ENCODE data around the gene MAPKAP1.
"Not testable (repeated sequence)": the region's sequence is repeated elsewhere in the genome, so short reads cannot be mapped to it uniquely, and the experiment has no call there.

Gene MAPKAP1

DNA sequence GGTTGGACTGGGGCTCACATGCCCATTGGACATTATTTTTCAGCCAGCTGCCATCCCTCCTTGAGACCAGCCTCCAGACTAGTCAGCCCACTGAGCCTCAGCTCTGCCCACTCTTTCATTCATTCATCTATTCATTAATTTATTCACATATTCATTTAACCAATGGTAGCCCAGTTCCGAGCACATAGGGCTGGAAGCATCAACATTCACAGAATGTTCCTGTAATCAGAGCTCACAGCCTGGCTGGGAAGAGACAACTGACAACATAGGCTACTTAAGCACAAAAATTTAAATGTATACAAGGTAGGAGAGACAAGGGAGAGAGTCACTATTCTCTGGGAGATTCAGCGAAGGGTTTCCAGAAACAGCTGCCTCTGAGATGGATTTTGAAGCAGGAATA lies 23.2 kb upstream of the MAPKAP1 start:
- no peak for DNase-seq

DNA sequence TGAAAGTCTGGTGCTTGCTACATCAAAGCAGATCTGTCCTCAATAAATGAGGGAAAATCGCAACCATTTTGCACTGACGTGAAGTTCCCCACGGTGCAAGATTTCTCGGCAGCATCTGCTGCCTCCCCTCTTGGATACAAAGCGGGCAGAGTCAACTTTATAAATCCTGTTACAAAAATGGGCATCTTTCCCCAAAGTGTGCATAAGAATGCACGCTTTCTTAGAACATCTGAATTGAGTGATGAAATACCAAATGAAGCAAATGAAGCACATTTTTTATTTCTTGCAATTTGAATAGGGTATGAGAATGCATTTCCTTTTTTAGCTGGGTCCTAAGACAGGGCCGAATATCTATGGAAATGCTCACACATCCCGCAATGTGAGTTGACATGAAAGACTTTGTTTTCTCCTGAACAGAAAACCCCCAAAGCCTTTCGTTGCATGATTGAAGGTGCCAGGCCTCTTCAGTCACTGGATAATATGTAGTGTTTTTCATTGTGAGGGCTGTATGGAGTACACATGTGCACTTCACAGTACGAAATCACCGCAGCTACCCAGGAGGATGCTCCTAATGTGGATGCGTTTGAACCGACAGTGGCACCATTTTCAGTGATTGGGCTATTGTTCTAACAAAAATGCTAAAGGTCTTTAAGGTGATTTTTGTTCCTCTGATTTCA lies 19.6 kb upstream of the MAPKAP1 start:
- DNase-seq: no peak

DNA sequence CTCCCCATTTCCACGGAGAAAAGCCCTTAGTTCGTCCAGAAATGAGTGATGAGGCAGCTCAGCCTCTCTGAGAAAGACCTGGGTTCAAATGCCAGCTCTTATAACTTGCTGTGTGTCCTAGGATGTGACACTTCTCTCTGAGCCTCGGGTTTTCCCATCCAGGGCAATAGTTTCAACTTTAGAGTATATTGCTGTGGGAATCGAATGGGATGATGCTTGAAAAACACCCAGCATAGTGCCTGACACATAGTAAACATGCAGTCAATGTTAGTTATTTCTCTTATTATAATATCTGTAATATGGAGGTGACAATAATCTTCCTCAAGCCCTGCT lies 430 bp upstream of the MAPKAP1 start:
- DNase-seq: no peak

DNA sequence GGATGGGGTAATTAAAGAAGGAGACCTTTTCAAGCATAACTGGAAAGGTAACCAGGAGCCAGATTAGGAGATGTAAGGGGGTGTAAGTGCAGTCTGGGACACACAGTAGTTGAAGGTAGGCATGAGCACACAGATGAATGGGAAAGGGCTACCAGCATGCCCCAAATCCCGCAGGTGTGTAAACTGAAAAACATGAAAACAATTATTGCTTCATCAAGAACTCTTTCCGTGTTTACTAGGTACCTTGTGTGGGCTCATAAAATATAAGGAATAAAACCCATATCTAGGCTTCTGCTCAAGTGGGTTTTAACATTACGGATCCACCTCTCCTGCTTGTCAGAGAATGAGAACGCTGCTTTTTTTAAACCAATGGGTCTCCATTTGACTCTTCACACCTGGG lies 1.1 kb downstream of the MAPKAP1 start:
- DNase-seq: no peak

DNA sequence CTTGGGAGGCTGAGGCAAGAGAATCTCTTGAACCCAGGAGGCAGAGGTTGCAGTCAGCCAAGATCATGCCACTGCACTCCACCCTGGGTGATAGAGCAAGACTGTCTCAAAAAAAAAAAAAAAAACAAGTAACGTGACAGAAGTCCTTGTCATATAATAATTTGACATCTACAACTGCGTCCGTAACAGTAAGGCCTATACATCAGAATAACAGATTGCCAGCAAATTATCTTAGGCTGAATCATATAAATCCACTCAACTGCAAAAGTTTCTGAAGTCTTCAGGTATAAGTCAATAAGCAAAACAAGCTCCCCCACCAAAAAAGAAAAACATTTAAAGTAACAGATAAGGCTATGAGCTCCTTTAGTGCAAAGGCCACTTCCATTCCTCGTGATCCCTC lies 3.3 kb downstream of the MAPKAP1 start:
- DNase-seq: no peak

DNA sequence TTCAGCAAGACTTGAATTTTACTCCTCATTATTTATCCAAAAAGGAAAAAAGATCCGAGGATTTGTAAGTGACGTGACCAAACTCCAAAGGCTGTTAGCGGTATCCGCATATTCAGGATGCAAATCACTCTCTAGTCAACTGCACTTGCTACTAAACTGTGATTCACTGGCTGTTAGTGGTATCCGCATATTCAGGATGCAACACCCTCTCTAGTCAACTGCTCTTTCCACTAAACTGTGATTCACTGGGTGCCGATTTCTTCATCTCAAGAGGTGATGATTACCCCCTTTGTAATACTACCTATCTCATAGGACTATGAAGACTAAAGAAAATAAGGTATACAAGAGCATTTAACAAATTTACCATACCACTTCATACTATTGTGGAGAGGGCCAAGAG lies 5.7 kb downstream of the MAPKAP1 start:
- DNase-seq: peak; percentile 76

DNA sequence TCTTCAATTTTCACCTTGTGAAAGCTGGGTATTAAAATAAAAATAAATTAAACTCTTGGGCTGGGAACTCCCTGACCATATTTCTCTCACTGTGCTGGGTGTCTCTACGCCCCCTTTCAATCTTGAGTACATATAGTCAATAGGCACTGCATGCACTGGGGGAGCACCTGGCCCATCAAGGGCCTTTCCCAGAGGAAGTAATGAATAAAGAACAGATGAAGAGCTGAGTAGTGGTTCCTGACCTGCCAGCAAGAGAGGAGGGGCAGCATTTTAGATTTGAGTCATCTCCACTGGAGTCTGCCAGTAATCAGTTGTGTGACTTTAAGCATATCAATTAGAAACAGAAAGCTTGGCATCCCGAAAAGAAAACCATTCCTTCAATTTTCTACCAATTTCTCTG lies 6.2 kb downstream of the MAPKAP1 start:
- DNase-seq: peak; percentile 25

DNA sequence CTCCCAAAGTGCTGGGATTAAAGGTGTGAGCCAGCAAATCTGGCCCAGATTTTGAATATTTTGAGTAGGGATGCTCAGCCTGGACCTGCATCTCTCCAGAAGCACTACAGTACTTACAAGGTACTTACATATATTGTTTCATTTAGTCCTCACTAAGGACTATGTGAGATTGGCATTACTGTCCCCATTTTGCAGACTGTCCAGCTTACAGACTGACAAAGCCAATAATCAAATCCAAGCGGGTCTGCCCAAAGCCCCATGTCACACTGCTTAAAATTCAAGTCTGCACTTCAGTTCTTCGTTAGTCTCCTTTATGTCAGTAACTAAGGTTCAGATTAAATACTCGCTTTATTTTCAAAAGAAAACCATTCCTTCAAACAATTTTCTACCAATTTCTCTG lies 7.1 kb downstream of the MAPKAP1 start:
- no peak for DNase-seq

DNA sequence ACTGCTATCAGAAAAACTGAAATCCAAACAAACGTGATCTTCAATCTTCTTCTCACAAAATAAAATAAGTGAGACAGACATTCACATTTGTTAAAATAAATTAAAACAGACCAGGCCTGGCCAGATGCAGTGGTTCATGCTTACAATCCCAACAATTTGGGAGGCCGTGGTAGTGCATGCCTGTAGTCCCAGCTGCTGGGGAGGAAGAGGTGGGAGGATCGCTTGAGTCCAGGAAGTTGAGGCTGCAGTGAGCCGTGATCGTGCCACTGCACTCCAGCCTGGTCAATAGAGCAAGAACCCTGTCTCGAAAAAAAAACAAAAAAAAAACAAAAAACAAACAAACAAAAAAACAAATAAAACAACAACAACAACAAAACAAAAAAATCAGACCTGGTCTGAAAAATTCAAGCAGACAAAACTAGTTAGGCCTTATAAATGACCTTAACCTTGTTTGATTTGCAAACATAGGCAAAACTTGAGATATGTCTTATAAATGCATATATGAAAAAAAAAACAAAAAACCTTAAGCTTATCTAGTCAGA lies 10.8 kb downstream of the MAPKAP1 start:
- no peak for DNase-seq

DNA sequence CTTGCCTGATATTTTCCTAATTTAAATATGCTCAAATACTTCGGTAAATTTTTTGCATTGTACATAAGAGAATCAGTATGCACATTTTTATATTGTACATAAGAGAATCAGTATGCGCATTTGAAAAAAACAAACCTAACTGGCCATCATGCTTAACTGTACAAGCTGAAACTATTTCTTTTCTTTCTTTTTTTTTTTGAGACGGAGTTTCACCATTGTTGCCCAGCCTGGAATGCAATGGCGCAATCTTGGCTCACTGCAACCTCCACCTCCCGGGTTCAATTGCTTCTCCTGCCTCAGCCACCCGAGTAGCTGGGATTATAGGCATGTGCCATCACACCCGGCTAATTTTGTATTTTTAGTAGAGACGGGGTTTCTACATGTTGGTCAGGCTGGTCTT lies 11.5 kb downstream of the MAPKAP1 start:
- peak; percentile 21 for DNase-seq

DNA sequence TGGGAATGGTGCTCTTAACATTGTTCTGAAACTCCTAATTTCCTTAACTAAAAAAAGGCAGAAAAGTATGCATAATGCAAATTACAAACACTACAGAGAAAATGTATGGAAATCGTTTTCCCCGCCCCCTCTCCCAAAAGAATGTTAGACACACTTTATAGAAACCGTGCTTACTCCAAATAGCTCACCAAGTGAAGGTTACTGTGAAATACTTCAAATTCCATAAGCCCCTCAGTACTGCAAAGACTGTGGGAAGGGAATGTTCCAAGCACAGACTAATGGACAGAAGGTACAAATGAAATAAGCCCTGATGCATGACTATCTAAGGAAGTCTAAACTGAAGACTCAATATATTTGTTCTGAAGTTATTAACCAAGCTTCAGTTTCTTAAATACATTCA lies 12.5 kb downstream of the MAPKAP1 start:
- DNase-seq: peak; percentile 87

DNA sequence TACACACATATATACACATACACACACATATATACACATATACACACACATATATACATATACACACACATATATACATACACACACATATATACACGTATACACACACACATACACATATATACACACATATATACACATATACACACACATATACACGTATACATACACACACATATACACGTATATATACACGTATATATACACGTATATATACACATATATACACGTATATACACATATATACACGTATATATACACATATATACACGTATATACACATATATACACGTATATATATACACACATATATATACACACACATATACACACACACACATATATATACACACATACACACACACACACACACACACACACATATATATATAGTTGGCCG lies 13.5 kb downstream of the MAPKAP1 start:
- not testable (repeated sequence) for DNase-seq

DNA sequence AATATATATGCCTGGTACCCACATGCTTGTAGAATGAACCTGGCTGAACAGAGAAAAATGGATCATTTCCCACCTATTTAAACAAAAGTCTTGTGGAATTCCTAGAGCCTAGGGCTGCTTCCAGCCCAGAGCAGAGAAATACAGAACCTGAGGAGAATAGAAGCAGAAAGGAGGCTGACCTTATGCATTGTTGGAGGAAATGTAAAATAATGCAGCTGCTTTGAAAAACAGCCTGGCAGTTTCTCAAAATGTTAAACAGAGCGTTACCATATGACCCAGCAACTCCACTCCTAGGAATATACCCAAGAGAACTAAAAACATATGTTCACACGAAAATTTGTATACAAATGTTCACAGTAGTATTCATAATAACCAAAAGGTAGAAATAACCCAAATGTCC lies 15.1 kb downstream of the MAPKAP1 start:
- DNase-seq: no peak

DNA sequence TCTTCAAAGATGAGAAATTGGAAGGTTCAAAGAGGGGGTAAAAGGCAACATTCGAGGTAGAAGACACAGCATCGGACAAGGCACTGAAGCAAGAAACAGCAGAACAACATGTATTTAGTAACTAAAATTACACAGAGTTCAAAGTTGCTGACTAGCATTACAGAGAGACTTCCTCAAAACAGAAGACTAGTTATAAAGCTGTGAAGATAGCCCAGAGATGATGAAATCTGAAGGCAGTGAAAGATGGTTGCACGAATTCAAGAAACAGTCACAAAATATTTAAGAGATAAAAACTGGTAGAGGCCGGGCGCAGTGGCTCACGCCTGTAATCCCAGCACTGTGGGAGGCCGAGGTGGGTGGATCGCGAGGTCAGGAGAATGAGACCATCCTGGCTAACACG lies 16.3 kb downstream of the MAPKAP1 start:
- DNase-seq: no peak

DNA sequence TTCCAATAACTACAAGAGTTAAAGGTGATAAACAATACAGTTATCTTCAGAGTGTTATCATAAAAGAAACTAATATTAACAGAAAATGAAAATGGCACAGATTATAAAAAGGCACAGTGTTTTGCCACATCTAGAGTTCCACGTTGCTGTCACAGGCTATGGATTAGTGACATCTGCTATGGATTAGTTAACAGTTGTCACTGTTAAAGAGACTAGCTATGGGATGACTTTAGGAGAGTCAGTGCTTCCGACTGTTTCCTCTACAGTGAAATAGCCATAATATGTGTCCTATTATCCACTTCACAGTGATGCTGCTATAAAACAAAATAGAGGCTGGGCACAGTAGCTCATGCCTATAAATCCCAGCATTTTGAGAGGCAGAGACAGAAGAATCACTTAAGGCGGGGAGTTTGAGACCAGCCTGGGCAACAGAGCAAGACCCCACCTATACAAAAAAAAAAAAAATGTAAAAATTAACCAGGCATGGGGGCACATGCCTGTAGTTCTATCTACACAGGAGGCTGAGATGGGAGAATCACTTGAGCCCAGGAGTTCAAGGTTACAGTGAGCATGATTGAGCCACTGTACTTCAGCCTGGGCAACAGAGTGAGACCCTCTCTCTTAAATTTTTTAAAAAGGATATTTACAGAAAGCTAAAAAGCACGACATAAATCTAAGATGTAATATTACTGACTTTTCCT lies 19.7 kb downstream of the MAPKAP1 start:
- DNase-seq: no peak

DNA sequence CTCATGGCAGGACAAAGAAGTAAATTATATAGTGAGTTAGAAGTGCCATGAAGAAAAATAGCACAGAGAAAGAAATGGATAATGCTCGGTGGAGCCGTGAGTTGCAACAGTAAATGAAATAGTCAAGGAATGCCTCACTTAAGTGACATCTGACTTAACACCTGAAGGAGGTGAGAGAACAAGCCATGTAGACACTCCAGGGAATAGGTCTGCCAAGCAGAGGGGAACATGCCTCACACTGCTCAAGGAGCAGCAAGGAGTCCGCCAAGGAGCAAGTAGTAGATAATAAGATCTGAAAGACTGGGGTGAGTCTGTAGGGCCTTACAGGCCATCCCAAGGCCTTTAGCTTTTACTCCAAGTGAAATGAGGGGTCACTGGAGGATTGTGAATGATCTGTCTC lies 21.8 kb downstream of the MAPKAP1 start:
- DNase-seq: no peak

DNA sequence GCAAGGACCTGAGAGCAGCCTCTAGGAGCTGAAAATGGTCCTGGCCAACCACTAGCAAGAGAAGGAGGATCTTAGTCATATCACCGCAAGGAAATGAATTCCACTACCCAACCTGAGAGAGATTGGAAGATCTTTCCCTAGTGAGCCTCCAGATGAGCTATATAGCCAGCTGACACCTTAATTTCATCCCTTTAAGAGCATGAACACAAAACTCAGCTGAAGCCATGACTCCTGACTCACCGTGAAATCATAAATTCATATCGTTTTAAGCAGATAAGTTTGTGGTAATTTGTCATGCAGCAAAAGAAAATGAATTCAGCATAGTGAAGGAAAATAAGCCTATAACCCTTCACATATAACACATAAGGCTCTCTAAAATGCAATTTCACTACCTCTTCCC lies 23.5 kb downstream of the MAPKAP1 start:
- peak; percentile 69 for DNase-seq

DNA sequence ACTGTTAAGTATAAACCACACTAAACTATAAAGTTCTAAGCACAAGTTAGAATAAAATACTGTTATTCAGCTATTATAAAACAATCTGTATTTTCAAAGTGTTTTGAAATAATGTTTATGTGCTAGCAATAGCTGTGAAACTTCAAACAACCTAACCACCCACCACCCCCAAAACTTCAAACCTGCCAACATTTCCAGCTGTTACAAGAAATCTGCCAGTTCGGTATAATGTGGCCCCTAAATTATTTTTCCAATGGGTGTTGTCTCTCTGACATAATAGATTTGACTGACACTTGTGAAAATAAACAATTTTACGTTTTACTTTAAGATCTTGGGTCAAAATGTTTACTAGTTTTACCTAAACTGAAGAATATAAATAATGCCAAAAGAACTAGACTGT lies 24.7 kb downstream of the MAPKAP1 start:
- DNase-seq: no peak

DNA sequence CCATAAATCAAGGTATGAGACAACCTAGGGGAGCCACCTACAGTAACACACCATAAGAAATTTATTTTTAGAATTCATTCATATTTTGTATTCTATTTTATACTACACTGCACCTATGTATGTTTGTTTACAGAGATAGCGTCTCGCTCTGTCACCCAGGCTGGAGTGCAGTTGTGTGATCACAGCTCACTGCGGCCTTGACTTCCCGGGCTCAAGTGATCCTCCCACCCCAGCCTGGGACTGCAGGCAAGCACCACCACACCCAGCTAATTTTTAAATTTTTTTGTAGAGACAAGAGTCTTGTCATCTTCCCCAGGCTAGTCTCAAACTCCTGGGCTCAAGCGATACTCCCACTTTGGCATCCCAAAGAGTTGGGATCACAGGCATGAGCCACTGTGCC lies 25.4 kb downstream of the MAPKAP1 start:
- DNase-seq: no peak

DNA sequence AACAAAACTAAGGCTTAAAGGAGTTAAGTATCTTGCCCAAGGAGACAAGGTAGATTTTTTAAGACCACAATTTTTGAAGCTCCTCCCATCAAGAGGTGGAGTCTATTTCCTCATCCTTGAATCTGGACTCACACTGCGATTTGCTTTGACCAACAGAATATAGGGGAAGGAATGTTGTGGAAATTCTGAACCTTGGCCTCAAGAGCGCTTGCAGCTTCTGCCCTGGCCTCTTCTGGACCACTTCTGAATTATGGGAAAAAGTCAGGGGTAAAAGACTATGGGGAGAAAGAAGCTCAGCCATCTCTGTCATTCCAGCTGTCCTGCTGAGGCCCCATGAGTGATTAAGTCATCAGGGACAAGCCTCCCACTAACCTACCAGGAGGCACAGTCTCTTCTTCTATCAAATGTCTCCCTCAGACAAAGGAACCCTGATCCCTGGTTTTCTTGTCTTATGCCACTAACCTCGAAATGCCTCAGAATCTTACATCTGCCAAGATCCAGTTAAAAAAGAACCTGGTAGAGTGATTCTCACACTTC lies 25.9 kb downstream of the MAPKAP1 start:
- DNase-seq: no peak

DNA sequence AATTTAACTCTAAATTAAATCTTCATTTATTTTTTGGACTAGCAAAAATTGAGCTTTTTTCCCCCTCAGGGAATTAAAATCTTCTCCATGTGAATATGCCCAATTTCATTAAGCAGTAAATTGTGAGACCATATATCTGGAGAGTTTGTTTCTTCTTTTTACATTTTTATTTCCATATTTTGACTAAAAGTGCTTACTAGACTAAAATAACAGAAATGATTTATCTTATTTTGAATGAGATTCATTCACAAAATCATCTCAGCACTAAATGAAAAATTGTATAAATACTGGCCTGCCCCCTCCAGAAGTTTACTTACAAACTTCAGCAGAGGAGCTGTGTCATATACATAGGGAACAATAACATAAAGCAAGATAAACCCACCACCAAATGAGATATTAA lies 26.6 kb downstream of the MAPKAP1 start:
- DNase-seq: no peak

DNA sequence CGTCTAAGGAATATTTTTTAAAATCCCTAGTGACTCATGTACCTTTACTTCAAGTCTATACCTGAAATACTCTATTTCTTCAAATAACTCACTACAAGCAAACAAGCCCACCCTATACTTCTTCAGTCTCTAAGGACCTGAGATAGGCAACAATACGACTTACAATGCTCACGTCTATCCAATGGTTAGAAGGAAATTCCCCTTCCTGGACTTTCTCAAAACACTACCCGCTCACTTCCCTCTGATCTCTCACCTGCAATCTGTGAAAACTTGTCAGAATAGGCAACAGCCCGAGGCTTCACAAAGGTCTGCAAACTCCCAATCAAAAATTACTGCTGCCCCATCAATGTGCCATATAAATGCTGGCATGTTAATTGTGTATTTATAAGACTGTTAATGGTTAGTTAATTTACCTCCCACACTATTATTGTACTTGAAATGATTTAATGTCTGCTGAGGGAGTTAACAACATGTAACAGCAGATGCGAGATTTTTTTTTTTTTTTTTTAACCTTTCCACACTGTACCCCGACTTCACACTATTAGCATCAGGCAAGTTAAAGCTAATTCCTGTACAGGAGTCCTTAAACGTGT lies 27.3 kb downstream of the MAPKAP1 start:
- DNase-seq: no peak

DNA sequence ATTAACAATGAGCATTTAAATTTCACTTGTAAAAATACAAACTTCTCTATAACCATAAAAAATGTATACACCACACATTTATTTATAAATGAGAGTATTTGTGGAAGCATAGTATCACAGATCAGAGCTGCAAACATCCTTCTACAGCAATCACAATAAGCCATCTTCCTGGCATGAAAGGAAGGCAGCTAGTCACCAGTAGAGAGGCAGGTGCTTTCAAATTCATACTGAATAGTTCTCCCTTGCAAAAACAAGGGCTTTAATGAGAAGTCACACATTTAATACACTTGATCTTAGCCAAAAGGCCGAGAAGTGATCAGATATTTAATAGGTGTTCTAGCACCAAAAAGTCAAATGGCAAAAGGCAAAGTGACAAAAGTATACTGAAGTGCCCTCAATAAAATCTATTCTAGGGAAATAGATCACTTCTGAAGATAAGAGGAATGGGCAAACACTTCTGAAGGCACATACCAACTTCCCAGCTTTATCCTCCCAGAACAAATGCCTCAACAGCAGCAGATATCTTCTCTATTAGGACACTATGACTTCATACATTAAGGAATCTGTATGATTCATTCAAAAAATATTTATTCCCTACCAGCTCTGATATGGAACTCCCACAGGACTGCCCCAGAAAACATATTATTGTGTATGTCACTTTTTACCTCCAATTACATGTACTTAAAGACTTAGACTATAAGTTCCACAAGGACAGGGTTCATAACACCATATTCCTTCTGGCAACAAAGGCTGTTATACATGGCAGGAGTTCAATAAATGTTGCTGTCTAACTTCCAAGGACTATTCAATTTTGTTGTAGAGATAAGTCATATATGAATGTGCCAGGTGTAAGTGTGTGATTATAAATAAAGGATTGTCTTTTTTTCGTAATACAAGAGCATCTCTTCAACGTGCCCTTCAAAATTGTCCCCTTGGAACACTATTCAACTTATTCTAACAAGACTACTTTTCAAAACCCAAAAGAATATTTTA lies 31.7 kb downstream of the MAPKAP1 start:
- DNase-seq: peak; percentile 88
